Osteocyte (in vitro differentiated cells): ENCODE results near the gene UBE3C. TPM values are rescaled to one million over a fixed set of nuclear protein-coding genes. Genes with fewer than 3 reads are reported as not detected.

Source experiments
- DNase-seq: peaks from one replicate; pipeline ENCODE4 v3.0.0; 2021; ENCODE audit warnings: mixed read lengths; ENCODE audit not compliant: unreplicated experiment; ENCODE audit errors: extremely low spot score
- H3K27ac Mint-ChIP-seq: one replicate; pipeline ENCODE4 v1.8.0; 2021; ENCODE audit warnings: mild to moderate bottlenecking, mixed read lengths; ENCODE audit not compliant: unreplicated experiment
- H3K27me3 Mint-ChIP-seq: one replicate; pipeline ENCODE4 v1.8.0; 2021; ENCODE audit warnings: mixed read lengths; ENCODE audit not compliant: unreplicated experiment
- H3K36me3 Mint-ChIP-seq: one replicate; pipeline ENCODE4 v1.8.0; 2021; ENCODE audit warnings: mixed read lengths; ENCODE audit not compliant: unreplicated experiment
- H3K4me1 Mint-ChIP-seq: one replicate; pipeline ENCODE4 v1.8.0; 2021; ENCODE audit warnings: mixed read lengths; ENCODE audit not compliant: unreplicated experiment
- H3K4me3 Mint-ChIP-seq: one replicate; pipeline ENCODE4 v1.8.0; 2021; ENCODE audit warnings: mild to moderate bottlenecking, moderate library complexity, mixed read lengths; ENCODE audit not compliant: unreplicated experiment
- H3K9me3 Mint-ChIP-seq: one replicate; pipeline ENCODE4 v1.8.0; 2021; ENCODE audit warnings: mixed read lengths; ENCODE audit not compliant: unreplicated experiment
- CTCF ChIP-seq: fragments of 200-600 bp; sonication (generic); IDR thresholded peaks from 2 replicates; pipeline ENCODE4 v1.5.0; 2021; ENCODE audit warnings: antibody characterized with exemption, mild to moderate bottlenecking, moderate library complexity
- total RNA-seq: library from RNA; stranded (reverse); gene quantifications from 2 replicates; pipeline ENCODE4 v1.2.1, GENCODE V29; 2021

The UBE3C gene
- total RNA-seq, 1 donor from 2014 or later = 59.6 TPM

- no peak overlapping the region for H3K4me3 Mint-ChIP-seq
- TF ChIP-seq CTCF = no peak
- H3K36me3 Mint-ChIP-seq = peaks cover 24% of the 10 kb centered on the region
- no peaks in the 10 kb centered on the region for H3K9me3 Mint-ChIP-seq
- peaks cover 2% of the 10 kb centered on the region for H3K4me1 Mint-ChIP-seq
- H3K27me3 Mint-ChIP-seq = no peaks in the 10 kb centered on the region
- no peak for DNase-seq
- no peak overlapping the region for H3K27ac Mint-ChIP-seq
Measured at GRCh38 chr7:157204134-157204533, 65.4 kb downstream of the UBE3C start.

GRCh38 chr7:157205438-157205837, 66.7 kb downstream of the UBE3C start:
- no peak overlapping the region for H3K4me3 Mint-ChIP-seq
- H3K36me3 Mint-ChIP-seq = peaks cover 26% of the 10 kb centered on the region
- no peak overlapping the region for H3K27ac Mint-ChIP-seq
- no peaks in the 10 kb centered on the region for H3K9me3 Mint-ChIP-seq
- no peak for TF ChIP-seq CTCF
- no peaks in the 10 kb centered on the region for H3K4me1 Mint-ChIP-seq
- DNase-seq = no peak
- H3K27me3 Mint-ChIP-seq = no peaks in the 10 kb centered on the region

- Mint-ChIP-seq H3K4me3 (no peak overlapping the region), H3K27ac (no peak overlapping the region), H3K36me3 (peaks cover 32% of the 10 kb centered on the region), H3K27me3 (no peaks in the 10 kb centered on the region), H3K9me3 (no peaks in the 10 kb centered on the region), H3K4me1 (no peaks in the 10 kb centered on the region)
- no peak for DNase-seq
- TF ChIP-seq CTCF = no peak
Measured at GRCh38 chr7:157208571-157209413, 70.1 kb downstream of the UBE3C start.

- Mint-ChIP-seq H3K4me3 (no peak overlapping the region), H3K27me3 (no peaks in the 10 kb centered on the region), H3K4me1 (no peaks in the 10 kb centered on the region), H3K9me3 (no peaks in the 10 kb centered on the region), H3K36me3 (peaks cover 27% of the 10 kb centered on the region), H3K27ac (no peak overlapping the region)
- DNase-seq = no peak
- no peak for TF ChIP-seq CTCF
Measured at GRCh38 chr7:157210682-157211081, 72.0 kb downstream of the UBE3C start.

- H3K27me3 Mint-ChIP-seq = no peaks in the 10 kb centered on the region
- H3K36me3 Mint-ChIP-seq = peaks cover 25% of the 10 kb centered on the region
- H3K27ac Mint-ChIP-seq = no peak overlapping the region
- TF ChIP-seq CTCF = no peak
- H3K4me1 Mint-ChIP-seq = no peaks in the 10 kb centered on the region
- no peaks in the 10 kb centered on the region for H3K9me3 Mint-ChIP-seq
- H3K4me3 Mint-ChIP-seq = no peak overlapping the region
- no peak for DNase-seq
Measured at GRCh38 chr7:157211690-157212089, 73.0 kb downstream of the UBE3C start.
